Osteoblast (primary cell): ENCODE data around the gene CSH2. TPM values are rescaled to one million over a fixed set of nuclear protein-coding genes. Genes with fewer than 3 reads are reported as not detected.

Source experiments
- DNase-seq: peaks from one replicate; pipeline ENCODE4 v3.0.0; 2011; ENCODE audit warnings: low spot score, mixed read lengths; ENCODE audit not compliant: insufficient read length; ENCODE audit errors: missing footprints
- H2AFZ ChIP-seq: 2 replicates; pipeline ENCODE4 v1.6.0; 2011; ENCODE audit warnings: mild to moderate bottlenecking, low read length
- H3K27ac ChIP-seq: 2 replicates; pipeline ENCODE4 v1.5.1; 2011; ENCODE audit warnings: mild to moderate bottlenecking, low read depth, low read length, moderate library complexity
- H3K27me3 ChIP-seq: 2 replicates; pipeline ENCODE4 v1.6.0; 2012; ENCODE audit warnings: mild to moderate bottlenecking, control low read depth, inconsistent platforms, low read length, moderate library complexity; ENCODE audit not compliant: insufficient read depth
- H3K36me3 ChIP-seq: 2 replicates; pipeline ENCODE4 v1.5.1; 2011; ENCODE audit warnings: mild to moderate bottlenecking, low read length, control low read depth, moderate library complexity; ENCODE audit not compliant: insufficient read depth
- H3K4me1 ChIP-seq: 2 replicates; pipeline ENCODE4 v1.5.1; 2011; ENCODE audit warnings: mild to moderate bottlenecking, low read length, control low read depth, moderate library complexity; ENCODE audit not compliant: insufficient read depth
- H3K4me2 ChIP-seq: 2 replicates; pipeline ENCODE4 v1.6.0; 2011; ENCODE audit warnings: mild to moderate bottlenecking, low read length; ENCODE audit not compliant: insufficient read depth
- H3K4me3 ChIP-seq: fragments of 200-600 bp; sonication (generic); 3 replicates; pipeline ENCODE4 v1.5.1; 2012; ENCODE audit warnings: mild to moderate bottlenecking, low read length, inconsistent platforms; ENCODE audit not compliant: insufficient read depth
- H3K79me2 ChIP-seq: 2 replicates; pipeline ENCODE4 v1.6.0; 2012; ENCODE audit warnings: mild to moderate bottlenecking, low read length, control low read depth, inconsistent platforms; ENCODE audit not compliant: insufficient read depth
- H3K9me3 ChIP-seq: 2 replicates; pipeline ENCODE4 v1.5.1; 2011; ENCODE audit warnings: low read depth, low read length, control low read depth
- H4K20me1 ChIP-seq: 2 replicates; pipeline ENCODE4 v1.6.0; 2012; ENCODE audit warnings: mild to moderate bottlenecking, low read length, control low read depth; ENCODE audit not compliant: insufficient read depth
- total RNA-seq: library from RNA; depleted of rRNA; stranded (reverse); fragments of >200 nt; gene quantifications from 2 replicates; pipeline ENCODE4 v1.2.3, GENCODE V29; 2012
- TF ChIP-seq, protein P1 (sequence below): IDR thresholded peaks from 2 replicates; pipeline ENCODE4 v1.5.1; 2011; ENCODE audit warnings: mild to moderate bottlenecking, low read depth, low read length, moderate library complexity; ENCODE audit errors: extremely low read depth

Gene CSH2
- total RNA-seq, 1 donor: not detected

DNA sequence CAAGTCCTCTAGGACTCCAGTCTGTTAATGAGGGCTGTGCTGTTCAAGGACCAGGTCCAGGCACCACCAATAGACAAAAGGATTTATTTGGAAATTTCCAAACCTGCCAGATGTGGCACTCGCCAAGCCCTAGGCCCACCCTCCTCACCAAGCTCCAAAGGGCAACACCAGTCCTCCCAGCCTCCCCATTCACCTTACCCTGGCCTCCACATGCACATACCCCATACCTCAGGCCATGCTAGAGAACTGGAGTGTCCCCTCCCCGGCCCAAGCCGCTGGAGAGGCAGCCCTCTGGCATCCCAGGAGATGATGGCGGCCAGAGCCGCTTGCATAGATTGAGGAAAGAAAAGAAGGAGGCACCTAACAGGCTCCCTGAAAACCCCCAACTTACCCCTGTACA, 41.5 kb downstream of the CSH2 start:
- H2AFZ ChIP-seq: no peak overlapping the region
- peaks cover 48% of the 10 kb centered on the region for H3K79me2 ChIP-seq
- H3K27me3 ChIP-seq: no peaks in the 10 kb centered on the region
- TF ChIP-seq, protein P1, sequence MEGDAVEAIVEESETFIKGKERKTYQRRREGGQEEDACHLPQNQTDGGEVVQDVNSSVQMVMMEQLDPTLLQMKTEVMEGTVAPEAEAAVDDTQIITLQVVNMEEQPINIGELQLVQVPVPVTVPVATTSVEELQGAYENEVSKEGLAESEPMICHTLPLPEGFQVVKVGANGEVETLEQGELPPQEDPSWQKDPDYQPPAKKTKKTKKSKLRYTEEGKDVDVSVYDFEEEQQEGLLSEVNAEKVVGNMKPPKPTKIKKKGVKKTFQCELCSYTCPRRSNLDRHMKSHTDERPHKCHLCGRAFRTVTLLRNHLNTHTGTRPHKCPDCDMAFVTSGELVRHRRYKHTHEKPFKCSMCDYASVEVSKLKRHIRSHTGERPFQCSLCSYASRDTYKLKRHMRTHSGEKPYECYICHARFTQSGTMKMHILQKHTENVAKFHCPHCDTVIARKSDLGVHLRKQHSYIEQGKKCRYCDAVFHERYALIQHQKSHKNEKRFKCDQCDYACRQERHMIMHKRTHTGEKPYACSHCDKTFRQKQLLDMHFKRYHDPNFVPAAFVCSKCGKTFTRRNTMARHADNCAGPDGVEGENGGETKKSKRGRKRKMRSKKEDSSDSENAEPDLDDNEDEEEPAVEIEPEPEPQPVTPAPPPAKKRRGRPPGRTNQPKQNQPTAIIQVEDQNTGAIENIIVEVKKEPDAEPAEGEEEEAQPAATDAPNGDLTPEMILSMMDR: no peak
- H3K4me3 ChIP-seq: no peak overlapping the region
- H3K9me3 ChIP-seq: no peaks in the 10 kb centered on the region
- no peak for DNase-seq
- peaks cover 72% of the 10 kb centered on the region for H3K36me3 ChIP-seq
- no peak overlapping the region for H3K4me2 ChIP-seq
- peaks cover 27% of the 10 kb centered on the region for H4K20me1 ChIP-seq
- peaks cover 14% of the 10 kb centered on the region for H3K4me1 ChIP-seq
- no peak overlapping the region for H3K27ac ChIP-seq

DNA sequence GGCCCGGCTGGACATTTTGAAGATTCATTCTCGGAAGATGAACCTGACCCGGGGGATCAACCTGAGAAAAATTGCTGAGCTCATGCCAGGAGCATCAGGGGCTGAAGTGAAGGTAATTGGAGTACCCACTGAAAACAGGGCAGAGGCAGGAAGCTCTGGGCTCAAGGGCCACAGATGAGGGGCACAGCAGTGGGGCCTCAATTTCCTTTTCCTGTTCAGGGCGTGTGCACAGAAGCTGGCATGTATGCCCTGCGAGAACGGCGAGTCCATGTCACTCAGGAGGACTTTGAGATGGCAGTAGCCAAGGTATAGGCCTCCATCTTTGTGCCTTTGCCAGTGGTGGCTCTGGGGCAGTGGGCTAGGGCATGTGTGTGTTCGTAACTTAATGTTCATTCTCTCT, 42.0 kb downstream of the CSH2 start:
- DNase-seq: no peak
- Histone ChIP-seq H3K4me2 (no peak overlapping the region), H3K4me1 (peaks cover 14% of the 10 kb centered on the region), H3K79me2 (peaks cover 45% of the 10 kb centered on the region), H3K27ac (no peak overlapping the region), H4K20me1 (peaks cover 27% of the 10 kb centered on the region), H3K4me3 (no peak overlapping the region), H3K27me3 (no peaks in the 10 kb centered on the region), H3K36me3 (peaks cover 67% of the 10 kb centered on the region), H2AFZ (no peak overlapping the region), H3K9me3 (no peaks in the 10 kb centered on the region)
- TF ChIP-seq, protein P1: no peak

DNA sequence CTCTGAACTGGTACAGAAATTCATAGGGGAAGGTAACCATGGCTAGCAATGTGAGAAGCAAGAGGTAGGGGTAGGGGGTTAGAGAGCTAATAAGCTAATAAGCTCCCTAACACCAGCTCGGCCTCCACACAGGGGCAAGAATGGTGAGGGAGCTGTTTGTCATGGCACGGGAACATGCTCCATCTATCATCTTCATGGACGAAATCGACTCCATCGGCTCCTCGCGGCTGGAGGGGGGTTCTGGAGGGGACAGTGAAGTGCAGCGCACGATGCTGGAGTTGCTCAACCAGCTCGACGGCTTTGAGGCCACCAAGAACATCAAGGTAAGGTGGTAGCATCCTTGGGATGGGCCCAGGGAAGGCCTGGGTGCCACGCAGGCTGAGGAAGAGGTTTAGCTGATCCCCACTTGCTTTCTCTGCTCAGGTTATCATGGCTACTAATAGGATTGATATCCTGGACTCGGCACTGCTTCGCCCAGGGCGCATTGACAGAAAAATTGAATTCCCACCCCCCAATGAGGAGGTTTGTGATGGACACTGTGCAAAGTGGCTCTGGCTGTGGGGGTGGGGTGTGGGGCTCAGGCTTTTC, 42.5 kb downstream of the CSH2 start:
- TF ChIP-seq, protein P1: no peak
- peak; percentile 71 for DNase-seq
- no peak overlapping the region for H2AFZ ChIP-seq
- peaks cover 46% of the 10 kb centered on the region for H3K79me2 ChIP-seq
- H4K20me1 ChIP-seq: peaks cover 29% of the 10 kb centered on the region
- no peak overlapping the region for H3K27ac ChIP-seq
- no peak overlapping the region for H3K4me3 ChIP-seq
- no peaks in the 10 kb centered on the region for H3K27me3 ChIP-seq
- H3K36me3 ChIP-seq: peaks cover 66% of the 10 kb centered on the region
- no peaks in the 10 kb centered on the region for H3K9me3 ChIP-seq
- no peak overlapping the region for H3K4me2 ChIP-seq
- peaks cover 16% of the 10 kb centered on the region for H3K4me1 ChIP-seq

DNA sequence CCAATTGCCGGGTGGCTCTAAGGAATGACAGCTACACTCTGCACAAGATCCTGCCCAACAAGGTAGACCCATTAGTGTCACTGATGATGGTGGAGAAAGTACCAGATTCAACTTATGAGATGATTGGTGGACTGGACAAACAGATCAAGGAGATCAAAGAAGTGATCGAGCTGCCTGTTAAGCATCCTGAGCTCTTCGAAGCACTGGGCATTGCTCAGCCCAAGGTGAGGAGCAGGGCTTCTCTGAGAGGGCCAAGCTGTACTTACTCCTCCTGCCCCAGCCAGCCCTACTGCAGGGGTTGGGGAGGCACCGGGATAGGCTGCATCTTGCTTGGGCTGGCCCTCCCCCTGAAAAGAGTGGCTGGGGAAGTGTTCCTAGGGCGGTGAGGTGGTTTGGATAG, 43.2 kb downstream of the CSH2 start:
- Histone ChIP-seq H3K79me2 (peaks cover 47% of the 10 kb centered on the region), H3K9me3 (no peaks in the 10 kb centered on the region), H3K36me3 (peaks cover 66% of the 10 kb centered on the region), H3K27me3 (no peaks in the 10 kb centered on the region), H3K27ac (no peak overlapping the region), H3K4me2 (no peak overlapping the region), H4K20me1 (peaks cover 27% of the 10 kb centered on the region), H3K4me3 (no peak overlapping the region), H3K4me1 (peaks cover 21% of the 10 kb centered on the region), H2AFZ (no peak overlapping the region)
- TF ChIP-seq, protein P1: no peak
- DNase-seq: no peak
